ENCODE data around the gene GAN.

Gene GAN, protein sequence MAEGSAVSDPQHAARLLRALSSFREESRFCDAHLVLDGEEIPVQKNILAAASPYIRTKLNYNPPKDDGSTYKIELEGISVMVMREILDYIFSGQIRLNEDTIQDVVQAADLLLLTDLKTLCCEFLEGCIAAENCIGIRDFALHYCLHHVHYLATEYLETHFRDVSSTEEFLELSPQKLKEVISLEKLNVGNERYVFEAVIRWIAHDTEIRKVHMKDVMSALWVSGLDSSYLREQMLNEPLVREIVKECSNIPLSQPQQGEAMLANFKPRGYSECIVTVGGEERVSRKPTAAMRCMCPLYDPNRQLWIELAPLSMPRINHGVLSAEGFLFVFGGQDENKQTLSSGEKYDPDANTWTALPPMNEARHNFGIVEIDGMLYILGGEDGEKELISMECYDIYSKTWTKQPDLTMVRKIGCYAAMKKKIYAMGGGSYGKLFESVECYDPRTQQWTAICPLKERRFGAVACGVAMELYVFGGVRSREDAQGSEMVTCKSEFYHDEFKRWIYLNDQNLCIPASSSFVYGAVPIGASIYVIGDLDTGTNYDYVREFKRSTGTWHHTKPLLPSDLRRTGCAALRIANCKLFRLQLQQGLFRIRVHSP

DNA sequence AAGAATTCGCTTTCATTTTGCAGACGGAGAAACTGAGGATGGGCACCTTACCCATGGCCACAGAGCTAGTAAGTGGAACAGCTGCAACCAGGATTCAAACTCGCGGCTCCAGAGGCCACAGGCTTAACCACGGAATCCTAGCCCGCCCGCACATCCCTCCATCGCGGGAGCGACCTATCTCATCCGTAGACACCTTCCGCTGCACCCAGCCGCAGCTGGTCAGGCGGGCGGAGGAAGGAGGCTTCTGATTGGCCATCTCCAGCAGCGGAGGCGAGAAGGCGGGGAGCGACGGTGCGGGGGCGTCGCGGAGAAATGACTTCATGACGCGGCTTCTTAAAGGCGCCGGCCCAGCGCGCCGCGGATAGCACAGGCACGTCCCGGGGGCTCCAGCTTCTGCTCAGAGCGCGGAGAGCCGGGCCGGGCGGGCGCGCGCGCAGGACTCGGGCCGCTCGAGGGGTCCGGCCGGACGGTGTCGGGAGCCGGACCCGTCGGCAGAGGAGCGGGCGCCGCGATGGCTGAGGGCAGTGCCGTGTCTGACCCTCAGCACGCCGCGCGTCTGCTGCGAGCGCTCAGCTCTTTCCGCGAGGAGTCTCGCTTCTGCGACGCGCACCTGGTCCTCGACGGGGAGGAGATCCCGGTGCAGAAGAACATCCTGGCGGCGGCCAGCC is at the start of gene GAN:
Gene GAN (plus strand): TSS at position 360 of the 668 bp plus-strand sequence. CDS start 152 bp downstream, at position 512.
- DNase-seq (ENCODE audit: low read depth in 2 of 2), result peak; percentile 76 to 83

DNA sequence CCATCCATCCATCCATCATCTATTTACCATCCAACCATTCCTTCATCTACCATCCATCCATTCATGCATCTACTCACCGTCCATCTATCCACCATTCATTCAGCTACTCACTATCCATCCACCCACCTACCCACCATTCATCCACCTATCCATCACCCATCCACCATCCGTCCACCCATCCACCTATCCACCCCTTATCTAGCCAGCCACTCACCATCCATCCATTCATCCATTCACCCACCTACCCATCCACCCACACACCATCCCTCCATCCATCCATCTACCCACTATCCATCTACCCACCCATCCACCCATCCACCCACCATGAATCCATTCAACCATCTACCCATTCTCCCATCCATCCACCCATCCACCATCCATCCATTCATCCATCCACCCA is 49.7 kb upstream of the GAN start:
- no peak for DNase-seq (ENCODE audit: low read depth in 2 of 2)

DNA sequence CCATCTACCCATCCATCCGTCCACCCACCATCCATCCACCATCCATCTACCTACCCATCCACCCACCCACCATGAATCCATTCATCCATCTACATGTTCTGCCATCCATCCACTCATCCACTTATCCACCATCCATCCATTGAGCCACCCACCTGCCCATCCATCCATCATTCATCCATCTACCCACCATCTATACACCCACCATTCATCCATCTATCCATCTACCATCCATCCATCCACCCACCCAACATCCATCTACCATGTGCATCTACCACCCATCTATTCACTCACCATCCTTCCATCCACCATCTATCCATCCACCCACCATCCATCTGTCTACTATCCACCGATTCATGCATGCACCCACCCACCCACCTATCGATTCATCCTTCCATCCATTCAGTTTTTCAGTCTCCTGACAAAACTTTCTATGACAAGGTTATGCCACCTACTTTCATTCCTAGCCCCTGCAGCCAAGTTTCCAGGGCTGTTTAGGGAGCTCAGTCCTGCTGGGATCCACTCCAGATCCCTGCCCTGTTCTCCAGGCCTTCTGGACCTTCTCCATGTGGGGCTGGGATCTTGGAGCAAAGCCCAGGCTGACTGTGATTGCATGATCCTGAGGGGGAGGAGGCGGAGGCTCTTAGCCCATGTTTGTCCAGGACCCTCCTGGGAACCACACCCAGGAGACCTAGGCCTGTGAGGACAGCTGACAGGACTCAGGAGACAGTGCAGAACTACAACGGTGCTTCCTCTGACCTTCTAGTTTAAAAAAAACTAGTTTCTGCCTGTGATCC is 48.9 kb upstream of the GAN start:
- DNase-seq (ENCODE audit: low read depth in 2 of 2), result no peak

DNA sequence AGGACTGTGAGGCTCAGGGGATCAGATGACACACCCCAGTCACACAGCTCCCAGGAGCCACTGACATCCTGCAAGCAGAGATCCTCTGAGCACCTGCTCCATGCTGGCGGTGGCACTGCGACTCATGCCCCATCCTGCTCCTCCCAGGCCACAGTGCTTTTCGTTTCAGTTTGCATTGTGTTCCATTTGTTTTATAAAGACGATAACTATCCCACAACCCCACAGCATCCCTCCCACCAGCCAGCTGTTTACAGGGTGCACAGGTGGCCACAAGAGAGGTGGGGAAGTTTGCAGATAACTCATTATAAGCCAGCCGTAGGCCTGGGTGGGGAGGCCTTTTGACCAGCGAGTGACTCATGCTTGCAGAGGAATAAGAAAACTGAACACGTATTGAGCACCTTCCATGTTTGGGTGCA is 48.1 kb upstream of the GAN start:
- no peak for DNase-seq (ENCODE audit: low read depth in 2 of 2)

DNA sequence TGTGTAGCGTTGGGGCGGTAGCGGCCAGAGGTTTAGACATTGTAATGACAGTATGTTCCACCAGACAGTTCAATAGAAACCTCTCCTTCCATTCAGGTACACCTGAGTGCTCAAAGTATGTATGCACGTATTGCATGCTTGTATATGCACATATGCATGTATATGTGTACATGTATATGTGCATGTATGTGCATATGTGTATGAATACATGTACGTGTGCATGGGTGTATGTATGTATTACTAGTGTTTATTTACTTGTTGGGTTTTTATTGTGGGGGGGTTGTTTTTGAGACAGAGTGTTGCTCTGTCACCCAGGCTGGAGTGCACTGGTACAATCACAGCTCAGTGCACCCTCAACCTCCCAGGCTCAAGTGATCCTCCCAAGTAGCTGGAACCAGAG is 46.3 kb upstream of the GAN start:
- DNase-seq (ENCODE audit: low read depth in 2 of 2), result no peak

DNA sequence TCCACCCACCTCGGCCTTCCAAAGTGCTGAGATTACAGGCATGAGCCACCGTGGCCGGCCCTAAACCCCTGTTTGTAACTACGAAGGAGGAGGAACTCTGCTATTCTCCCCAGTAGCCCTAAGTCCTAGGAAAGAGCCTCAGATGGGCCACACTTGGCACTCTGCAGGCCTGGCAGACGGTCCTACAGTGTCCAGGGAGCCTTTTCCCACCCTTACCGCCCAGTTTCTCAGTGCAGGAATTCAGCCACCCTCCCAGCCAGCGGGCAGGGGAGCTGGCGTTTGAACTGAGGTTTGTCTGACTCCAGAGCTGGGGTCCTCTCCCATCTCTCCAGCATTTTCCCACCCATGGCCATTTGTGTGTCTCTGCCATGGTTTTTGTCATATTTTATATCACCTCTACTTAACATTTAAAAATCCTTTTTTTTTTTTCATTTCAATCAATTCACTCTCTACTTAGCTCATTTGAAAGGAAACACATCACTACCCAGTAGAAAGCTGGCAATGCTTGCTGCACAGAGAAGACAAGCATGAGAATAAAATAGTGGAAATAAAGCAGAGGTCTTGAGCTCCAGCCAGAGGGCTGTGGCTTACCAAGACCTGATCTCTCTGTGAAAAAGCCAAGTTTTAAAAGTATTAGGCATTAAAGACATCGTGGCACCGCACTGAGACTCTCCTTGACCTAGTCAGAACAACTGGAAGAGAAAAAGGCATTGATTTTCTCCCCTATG is 41.4 kb upstream of the GAN start:
- DNase-seq (ENCODE audit: low read depth in 2 of 2), result no peak

DNA sequence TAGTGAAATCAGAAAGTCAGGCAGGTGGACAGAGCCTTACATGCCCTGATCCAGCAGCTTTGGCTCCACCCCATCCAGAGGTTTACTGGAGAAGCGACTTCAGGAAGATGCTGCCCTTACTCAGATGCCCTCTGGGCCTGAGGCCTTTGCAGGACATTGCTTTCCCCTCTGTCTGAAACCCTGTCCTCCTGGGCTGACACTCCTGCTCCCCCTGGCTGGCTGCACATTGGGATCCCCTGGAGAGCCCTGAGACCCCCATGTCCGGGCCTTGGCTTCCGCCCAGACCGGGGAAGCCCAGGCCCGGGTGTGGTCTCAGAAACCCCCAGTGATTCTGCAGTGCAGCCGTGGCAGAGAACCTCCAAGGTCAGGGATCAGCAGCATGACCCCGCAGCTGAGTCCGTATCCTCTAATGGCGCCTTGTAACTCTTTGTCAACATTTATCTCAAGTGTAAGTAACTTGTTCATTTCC is 39.7 kb upstream of the GAN start:
- no peak for DNase-seq (ENCODE audit: low read depth in 2 of 2)

DNA sequence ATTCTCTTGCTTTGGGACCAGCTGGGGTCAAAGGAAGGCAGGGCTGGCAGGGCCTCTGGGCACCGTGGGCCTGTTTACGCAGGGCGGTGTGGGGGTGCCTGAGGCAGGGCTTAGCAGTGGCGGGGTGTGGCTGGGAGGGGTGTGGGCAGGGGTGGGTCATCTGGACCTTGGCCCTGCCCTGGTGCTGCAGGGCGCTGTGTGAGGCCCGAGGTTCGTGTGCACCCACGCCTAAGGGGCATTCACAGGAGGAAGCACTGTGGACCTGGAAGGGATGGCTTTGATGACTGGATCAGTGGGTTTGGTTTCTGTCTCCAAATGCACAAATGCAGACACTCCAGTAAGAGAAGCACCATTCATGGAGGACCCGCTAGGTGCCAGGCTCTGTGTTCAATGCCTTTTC is 39.0 kb upstream of the GAN start:
- DNase-seq (ENCODE audit: low read depth in 2 of 2), result no peak

DNA sequence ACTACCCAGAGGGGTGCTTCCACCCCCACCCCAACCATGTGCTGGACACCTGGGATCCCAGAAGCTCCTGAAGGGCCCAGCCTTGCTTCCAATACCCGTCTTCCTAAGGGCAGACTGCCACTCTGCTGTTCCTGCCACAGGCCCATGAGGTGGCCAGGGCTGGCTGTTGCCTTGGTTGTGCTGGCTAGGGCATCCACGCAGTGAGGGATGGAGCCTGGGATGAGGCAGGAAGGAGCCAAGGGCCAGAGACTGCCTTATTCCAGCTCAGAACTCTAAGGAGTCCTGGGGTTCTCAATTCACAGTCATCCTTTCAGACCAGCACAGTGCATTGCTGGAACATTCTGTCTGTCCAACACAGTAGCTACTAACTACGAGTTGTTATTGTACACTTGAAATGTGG is 38.4 kb upstream of the GAN start:
- DNase-seq (ENCODE audit: low read depth in 2 of 2), result no peak

DNA sequence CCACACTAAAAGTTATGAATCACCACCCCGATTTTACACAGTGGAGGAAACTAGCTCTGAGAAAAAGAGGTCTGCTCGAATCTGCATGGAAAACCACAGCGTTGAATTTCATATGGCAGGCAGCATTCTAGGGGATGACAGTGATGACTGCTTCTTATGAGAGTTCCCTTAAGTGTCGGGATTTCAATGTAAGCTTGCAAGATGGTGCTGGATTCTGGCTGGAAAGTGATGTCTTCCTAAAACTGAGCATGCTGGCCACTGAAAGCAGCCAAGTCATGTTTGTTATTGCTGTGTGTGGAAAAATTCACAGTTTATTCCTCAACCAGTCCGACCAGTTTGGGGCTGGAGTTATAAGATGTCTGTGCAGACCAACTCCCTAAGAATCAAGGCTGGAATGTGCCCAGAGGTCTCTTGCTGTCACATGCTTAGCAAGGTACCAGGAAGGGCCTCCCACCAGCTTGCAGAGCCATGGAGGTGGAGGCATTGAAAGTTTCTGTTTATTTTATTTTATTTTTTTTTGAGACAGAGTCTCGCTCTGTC is 37.2 kb upstream of the GAN start:
- no peak for DNase-seq (ENCODE audit: low read depth in 2 of 2)

DNA sequence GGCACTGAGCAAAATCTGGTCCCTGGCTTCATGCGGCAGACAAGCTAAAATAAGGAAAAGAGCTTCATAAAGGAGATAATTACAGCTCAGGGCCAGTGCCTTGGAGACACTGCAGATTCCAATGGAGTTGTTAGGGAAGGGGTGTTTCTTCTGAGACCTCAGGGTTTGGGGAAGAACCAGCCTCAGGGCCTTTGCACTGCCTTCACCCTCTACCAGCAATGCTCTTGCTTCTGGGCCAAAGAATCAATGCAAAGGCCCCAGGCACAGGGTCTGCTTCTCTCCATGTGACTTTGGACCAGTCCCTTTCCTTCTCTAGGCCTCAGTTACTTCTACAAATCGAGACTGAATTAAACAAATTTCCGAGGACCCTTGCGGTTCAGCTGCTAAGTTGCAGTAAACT is 36.2 kb upstream of the GAN start:
- DNase-seq (ENCODE audit: low read depth in 2 of 2), result no peak

DNA sequence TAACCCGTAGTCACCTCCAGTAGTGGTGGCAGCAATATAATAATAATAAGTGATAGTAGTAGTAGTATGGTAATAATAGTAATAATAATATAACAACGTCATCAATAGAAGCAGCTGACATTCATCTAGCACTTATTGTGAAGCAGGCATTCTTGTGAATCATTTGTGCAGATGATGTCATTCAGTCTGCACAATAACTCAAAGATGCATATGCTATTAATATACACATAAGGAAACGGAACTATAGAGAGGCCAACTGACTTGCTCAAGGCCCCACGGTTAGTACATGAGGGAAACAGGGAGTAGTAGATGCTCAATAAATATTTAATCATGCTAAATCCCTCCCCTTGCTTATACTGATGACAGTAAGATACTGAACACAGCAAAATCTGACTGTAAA is 35.4 kb upstream of the GAN start:
- DNase-seq (ENCODE audit: low read depth in 2 of 2), result no peak

DNA sequence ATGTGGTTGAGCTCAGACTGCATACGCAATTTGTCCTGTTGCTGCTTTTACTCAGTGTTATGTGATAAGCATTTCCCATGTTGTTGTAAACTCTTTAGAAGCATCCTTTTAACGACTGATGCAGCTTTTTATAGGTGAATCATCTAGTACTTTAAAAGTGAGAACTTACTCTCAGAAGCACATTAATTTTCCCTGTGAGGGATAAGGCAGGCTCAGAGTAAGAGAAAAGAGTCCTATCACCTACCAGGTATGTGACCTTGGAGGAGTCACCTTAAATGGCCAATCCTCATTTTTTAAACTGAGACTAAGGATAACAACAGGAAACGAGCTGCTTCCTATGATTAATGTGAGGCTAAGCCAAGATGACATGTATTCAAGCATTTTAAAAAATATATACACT is 34.4 kb upstream of the GAN start:
- no peak for DNase-seq (ENCODE audit: low read depth in 2 of 2)

DNA sequence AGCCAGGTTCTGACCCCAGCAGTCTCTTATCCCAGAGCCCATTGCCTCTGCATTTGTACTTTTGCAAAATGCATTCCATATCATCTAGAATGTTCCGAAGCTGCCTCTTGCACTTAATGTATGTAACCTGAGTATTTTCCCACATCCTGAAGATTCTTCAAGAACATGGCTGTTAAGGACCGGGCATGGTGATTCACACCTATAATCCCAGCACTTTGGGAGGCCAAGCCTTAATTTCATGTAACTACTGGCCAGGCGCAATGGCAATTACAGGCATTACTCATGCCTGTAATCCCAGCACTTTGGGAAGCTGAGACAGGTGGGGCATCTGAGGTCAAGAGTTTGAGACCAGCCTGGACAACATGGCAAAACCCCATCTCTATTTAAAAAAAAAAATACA is 31.7 kb upstream of the GAN start:
- no peak for DNase-seq (ENCODE audit: low read depth in 2 of 2)

DNA sequence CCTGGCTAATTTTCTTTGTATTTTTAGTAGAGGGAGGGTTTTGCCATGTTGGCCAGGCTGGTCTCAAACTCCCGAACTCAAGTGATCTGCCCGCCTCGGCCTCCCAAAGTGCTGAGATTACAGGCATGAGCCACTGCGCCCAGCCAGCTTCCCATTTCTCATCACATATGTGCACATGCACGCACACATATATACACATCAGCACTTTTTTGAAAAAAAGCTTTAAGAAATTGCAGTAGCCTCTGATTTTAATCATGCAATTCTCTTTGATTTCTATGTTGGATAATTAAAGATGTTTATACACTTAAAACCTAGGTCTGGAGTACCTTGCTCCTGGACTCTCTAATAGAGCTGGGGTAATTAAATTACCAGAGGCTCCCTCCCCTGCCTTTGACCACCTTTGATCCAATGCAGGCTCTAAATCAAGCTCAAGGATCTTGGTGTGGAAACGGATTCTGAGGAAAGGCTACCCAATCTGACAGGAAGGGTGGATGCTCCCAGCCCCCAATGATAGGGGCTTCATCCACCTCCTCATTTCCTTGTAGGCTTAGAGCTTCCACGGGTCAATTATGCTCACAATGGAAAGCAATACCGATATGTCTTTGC is 29.7 kb upstream of the GAN start:
- DNase-seq (ENCODE audit: low read depth in 2 of 2), result no peak

DNA sequence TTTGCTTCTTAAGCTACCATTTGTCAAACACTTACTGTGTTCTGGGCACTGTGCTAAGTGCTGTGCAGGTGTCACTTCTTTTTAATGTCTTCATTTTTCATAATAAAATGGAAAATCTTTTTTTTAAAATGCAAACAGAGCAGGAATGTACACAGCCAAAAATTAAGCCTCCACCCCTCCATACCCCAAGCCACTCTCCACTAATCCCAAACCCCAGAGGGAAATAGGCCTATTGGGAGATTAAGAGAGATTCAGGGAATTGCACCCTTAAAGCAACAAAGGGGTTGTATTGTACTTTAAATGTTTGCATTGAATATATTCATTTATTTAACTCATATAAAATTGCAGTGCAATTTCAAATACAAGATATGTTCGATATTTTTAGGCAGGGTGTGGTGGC is 28.6 kb upstream of the GAN start:
- DNase-seq (ENCODE audit: low read depth in 2 of 2), result no peak

DNA sequence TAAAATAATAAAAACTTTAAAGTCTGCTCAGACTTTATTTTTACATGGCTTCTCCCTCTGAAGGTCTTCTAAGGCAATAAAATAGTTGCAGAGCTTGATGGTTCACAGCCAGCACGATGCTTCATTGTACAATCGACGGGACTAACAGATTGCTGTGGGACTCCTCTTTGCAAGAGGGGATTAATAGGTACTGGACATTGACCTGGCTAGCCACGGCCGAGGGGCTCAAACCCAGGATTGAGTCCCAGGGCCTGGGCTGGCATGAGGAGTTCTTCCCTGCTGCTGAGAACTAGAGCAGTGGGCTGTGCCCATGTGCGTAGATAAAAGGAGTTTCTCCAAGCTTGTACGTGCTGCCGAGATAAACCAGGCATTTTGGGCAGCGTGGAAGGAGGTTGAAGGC is 23.6 kb upstream of the GAN start:
- DNase-seq (ENCODE audit: low read depth in 2 of 2), result no peak

DNA sequence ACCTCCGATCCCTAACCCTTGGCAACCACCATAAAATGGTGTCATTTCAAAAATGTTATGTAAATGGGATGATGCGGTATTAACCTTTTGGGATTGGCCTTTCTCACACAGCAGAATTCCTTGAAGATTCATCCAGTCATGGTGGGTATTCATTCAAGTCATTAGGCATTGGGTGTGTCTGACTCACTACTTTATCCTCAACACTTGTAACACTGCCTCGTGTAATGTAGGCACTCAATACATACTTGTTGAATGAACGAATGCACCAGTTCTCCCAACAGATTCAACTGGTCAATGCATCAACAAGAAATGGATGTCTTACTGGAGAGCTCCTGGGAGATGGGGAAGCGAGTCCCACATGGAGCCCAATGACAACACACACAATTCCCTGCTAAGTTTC is 21.8 kb upstream of the GAN start:
- DNase-seq (ENCODE audit: low read depth in 2 of 2), result no peak

DNA sequence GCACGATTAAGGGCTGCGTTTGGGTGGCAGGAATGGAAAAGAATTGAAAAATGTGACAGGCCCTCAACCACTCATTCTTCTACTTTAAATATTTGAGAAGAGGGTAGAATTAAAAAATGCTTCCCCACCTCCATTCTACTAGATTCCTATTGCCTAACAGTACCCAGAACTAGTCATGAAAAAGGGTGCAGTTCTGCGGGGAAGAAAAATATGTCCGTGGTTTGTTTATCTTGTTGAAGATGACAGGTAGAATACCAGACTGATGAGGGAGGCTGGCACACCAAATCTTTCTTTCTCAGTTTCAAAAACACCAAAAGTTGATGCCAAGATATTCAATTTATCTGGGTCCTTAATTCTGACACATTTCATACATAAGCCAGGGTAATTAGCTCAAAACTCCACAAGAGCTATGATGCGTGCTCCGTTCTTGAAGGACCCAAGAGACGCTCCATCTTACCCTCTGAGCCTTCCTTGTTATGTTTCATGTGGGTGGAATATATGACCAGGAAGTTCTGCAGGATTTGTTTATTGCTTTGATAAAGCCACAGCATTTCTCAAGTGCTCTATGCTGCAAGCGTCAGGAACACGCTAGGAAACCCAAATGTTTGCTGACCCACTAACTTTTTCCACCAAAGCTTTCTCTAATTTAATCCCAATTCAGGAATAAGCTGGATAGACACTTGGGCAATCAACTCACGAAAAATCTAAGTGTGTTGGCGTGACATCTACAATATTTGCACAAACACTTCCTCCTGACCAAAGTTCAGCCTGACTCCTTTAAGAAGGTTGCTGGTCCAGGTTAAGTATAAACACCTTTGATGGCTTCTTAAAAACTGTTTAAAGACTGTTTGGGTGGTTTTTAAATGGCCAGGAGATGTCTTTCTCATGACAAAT is 20.6 kb upstream of the GAN start:
- no peak for DNase-seq (ENCODE audit: low read depth in 2 of 2)

DNA sequence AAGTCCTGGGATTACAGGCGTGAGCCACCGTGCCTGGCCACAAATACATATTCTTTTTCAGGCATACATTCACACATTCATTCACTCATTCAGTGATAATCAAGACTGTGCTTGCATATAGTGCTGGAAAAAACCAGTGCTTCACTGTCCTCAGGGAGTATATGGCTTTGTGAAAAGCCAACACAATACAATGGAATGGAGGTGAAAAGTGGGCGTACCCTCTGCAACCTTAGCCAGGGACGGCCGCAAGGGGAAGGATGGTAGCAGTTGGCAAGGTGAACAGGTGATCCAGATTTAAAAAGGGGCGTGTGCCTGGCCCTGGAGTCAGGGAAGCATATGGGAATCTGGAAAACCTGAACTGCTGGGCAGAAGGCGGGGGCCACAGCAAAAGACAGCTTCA is 18.1 kb upstream of the GAN start:
- no peak for DNase-seq (ENCODE audit: low read depth in 2 of 2)

Data from stimulated activated CD4-positive, alpha-beta T cell treated with anti-CD3 and anti-CD28 coated beads, Interleukin-1b, Interleukin-23, amount 100 ng/mL, for 1 hour (primary cell).